Neural progenitor cell (in vitro differentiated cells): Measurements from ENCODE around the gene CIITA.
"Not testable (repeated sequence)": the region's sequence is repeated elsewhere in the genome, so short reads cannot be mapped to it uniquely, and the experiment has no call there.

Experiments
- CTCF ChIP-seq: fragments of 200-600 bp; sonication (generic); IDR thresholded peaks from 2 replicates; pipeline ENCODE4 v1.5.1; 2017; ENCODE audit warnings: antibody characterized with exemption, mild to moderate bottlenecking
- EZH2 ChIP-seq: fragments of 200-600 bp; sonication (generic); IDR thresholded peaks from 2 replicates; pipeline ENCODE4 v1.6.1; 2017; ENCODE audit warnings: antibody characterized with exemption, mild to moderate bottlenecking, moderate library complexity
- EZH2phosphoT487 ChIP-seq: fragments of 200-600 bp; sonication (generic); IDR thresholded peaks from 2 replicates; pipeline ENCODE4 v1.6.1; 2017; ENCODE audit warnings: antibody characterized with exemption

- TF ChIP-seq CTCF, EZH2phosphoT487, EZH2: not testable (repeated sequence)
These were observed 46.8 kb upstream of the CIITA start for GRCh38 chr16:10830240-10830639.
